ENCODE results near the gene CFAP92.
A peak's percentile ranks its signal among the peaks of the same experiment; 100 is the strongest.
"Not testable (repeated sequence)": the region's sequence is repeated elsewhere in the genome, so short reads cannot be mapped to it uniquely, and the experiment has no call there.

The CFAP92 gene

DNA sequence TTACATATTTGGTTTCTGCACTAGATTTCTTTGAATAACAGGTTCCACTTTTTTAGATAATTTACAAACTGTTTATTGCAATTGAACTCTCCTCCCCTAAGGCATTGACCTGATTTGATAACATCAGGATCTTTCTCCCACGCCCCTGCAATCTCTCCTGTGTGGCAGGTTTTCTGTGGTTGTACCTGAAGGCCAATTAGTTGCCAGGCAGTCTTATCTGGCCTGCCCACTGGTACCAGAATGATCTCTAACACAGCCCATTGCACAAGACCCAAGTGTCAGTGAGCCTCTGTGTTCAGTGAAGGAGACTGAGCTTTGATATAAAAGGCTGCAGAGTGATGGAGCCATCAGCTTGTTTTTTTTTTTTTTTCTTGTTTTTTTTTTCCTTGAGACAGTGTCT, 111.2 kb downstream of the CFAP92 start:
- Histone ChIP-seq H3K9ac (ENCODE audit: low read length) (no peak overlapping the region; the same call in 1 of the 2 replicates), H3K79me2 (ENCODE audit: insufficient read depth, low read length) (peaks cover 56% of the 10 kb centered on the region), H3K27me3 (ENCODE audit: insufficient read depth, low read length) (no peaks in the 10 kb centered on the region), H3K9me2 (ENCODE audit: low read depth, low read length) (no peaks in the 10 kb centered on the region), H4K20me1 (ENCODE audit: insufficient read depth, low read length) (peaks cover 3% of the 10 kb centered on the region; the same call in 1 of the 2 replicates), H3K4me2 (ENCODE audit: low read length) (no peak overlapping the region), H3K4me1 (ENCODE audit: insufficient read depth, low read length, severe bottlenecking) (peaks cover 39% of the 10 kb centered on the region), H3K9me3 (ENCODE audit: low read length) (no peaks in the 10 kb centered on the region), H2AFZ (ENCODE audit: low read length) (no peak overlapping the region), H3K4me3 (ENCODE audit: low read depth, low read length, poor library complexity, severe bottlenecking) (no peak overlapping the region), H3K27ac (ENCODE audit: low read depth, low read length, poor library complexity, severe bottlenecking) (no peak overlapping the region), H3K36me3 (ENCODE audit: insufficient read depth, low read length) (peaks cover 62% of the 10 kb centered on the region), H3F3A (ENCODE audit: insufficient read depth, low read length) (no peaks in the 10 kb centered on the region)
- TF ChIP-seq CTCF (IDR thresholded peaks at IDR 0.05; ENCODE audit: low read length) (no peak), EZH2 (IDR thresholded peaks at IDR 0.05; ENCODE audit: borderline replicate concordance, low read length) (no peak)

DNA sequence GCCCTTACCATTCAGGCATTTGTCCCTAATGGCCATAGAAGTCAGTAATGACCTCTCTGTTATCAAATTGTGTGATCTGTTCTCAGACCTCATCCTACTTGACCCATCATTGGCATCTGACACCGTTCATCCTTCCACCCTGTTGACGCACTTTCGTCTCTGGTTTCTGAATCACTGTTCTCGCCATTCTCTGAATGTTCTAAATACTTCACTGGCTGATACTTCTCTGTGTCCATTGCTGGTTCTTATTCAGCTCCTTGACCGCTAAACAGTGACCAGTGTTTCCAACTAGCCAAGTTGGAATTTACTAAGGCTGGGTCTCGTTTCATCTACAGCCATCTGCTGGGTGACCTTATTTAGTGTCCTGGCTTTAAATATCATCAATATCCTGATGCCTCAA, 112.3 kb downstream of the CFAP92 start:
- no peak overlapping the region for H3K4me3 ChIP-seq (ENCODE audit: low read depth, low read length, poor library complexity, severe bottlenecking)
- H3K79me2 ChIP-seq (ENCODE audit: insufficient read depth, low read length), result peaks cover 56% of the 10 kb centered on the region
- peaks cover 42% of the 10 kb centered on the region for H3K4me1 ChIP-seq (ENCODE audit: insufficient read depth, low read length, severe bottlenecking)
- TF ChIP-seq CTCF (IDR thresholded peaks at IDR 0.05; ENCODE audit: low read length) (no peak), EZH2 (IDR thresholded peaks at IDR 0.05; ENCODE audit: borderline replicate concordance, low read length) (no peak)
- no peak overlapping the region for H2AFZ ChIP-seq (ENCODE audit: low read length)
- H3K36me3 ChIP-seq (ENCODE audit: insufficient read depth, low read length), result peaks cover 56% of the 10 kb centered on the region
- H3K4me2 ChIP-seq (ENCODE audit: low read length), result 0 out of 2 replicates have a peak overlapping the region, but pooled peaks have one; percentile 92
- peak overlapping the region; percentile 3; the same call in 1 of the 2 replicates for H3K9ac ChIP-seq (ENCODE audit: low read length)
- no peak overlapping the region for H3K27ac ChIP-seq (ENCODE audit: low read depth, low read length, poor library complexity, severe bottlenecking)
- H3K9me3 ChIP-seq (ENCODE audit: low read length), result no peaks in the 10 kb centered on the region
- H3K9me2 ChIP-seq (ENCODE audit: low read depth, low read length), result no peaks in the 10 kb centered on the region
- H3F3A ChIP-seq (ENCODE audit: insufficient read depth, low read length), result no peaks in the 10 kb centered on the region
- no peaks in the 10 kb centered on the region for H3K27me3 ChIP-seq (ENCODE audit: insufficient read depth, low read length)
- peaks cover 3% of the 10 kb centered on the region; the same call in 1 of the 2 replicates for H4K20me1 ChIP-seq (ENCODE audit: insufficient read depth, low read length)

DNA sequence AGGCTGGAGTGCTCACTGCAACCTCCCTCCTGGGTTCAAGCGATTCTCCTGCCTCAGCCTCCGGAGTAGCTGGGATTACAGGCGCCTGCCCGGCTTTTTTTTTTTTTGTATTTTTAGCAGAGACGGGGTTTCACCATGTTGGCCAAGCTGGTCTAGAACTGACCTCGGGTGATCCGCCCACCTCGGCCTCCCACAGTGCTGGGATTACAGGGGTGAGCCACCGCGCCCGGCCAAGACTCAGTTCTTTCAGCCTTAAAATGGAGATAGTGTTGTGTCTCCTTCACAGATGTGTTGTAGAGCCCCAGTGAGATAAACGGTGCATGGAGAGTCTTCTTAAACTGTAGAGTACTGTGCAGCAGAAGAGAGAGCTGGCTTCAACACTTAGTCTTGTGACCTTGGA, 113.4 kb downstream of the CFAP92 start:
- Histone ChIP-seq H3K9ac (ENCODE audit: low read length) (peak overlapping the region; percentile 93), H3K4me1 (ENCODE audit: insufficient read depth, low read length, severe bottlenecking) (peaks cover 47% of the 10 kb centered on the region), H3K4me2 (ENCODE audit: low read length) (peak overlapping the region; percentile 92), H3K4me3 (ENCODE audit: low read depth, low read length, poor library complexity, severe bottlenecking) (peak overlapping the region; percentile 87), H3K36me3 (ENCODE audit: insufficient read depth, low read length) (peaks cover 55% of the 10 kb centered on the region), H3K79me2 (ENCODE audit: insufficient read depth, low read length) (peaks cover 56% of the 10 kb centered on the region)
- not testable (repeated sequence) for H3K27me3 ChIP-seq (ENCODE audit: insufficient read depth, low read length); H3F3A ChIP-seq (ENCODE audit: insufficient read depth, low read length); H2AFZ ChIP-seq (ENCODE audit: low read length); H3K27ac ChIP-seq (ENCODE audit: low read depth, low read length, poor library complexity, severe bottlenecking); H3K9me2 ChIP-seq (ENCODE audit: low read depth, low read length); H4K20me1 ChIP-seq (ENCODE audit: insufficient read depth, low read length); H3K9me3 ChIP-seq (ENCODE audit: low read length)

DNA sequence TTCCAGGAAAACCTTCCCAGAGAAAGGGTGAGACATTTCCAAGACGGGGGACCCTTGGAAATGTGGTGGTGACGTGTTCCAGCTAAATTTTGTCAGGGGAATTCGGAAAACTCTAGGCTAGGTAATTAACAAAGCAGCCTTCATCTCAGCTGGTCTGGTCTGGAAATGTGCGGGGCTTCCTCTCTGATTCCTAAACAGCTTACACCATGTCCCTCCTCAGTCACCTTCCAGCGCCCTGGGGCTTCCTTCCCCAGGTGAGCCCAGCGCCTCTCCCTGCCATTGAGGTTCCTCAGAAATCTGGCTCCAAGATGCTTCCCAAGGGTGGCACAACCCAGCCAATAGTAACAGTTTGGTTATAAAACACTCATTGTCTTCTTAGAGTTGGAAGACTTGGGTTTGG, 113.9 kb downstream of the CFAP92 start:
- H3F3A ChIP-seq (ENCODE audit: insufficient read depth, low read length), result no peaks in the 10 kb centered on the region
- H3K27ac ChIP-seq (ENCODE audit: low read depth, low read length, poor library complexity, severe bottlenecking), result peak overlapping the region; percentile 11
- peaks cover 51% of the 10 kb centered on the region for H3K36me3 ChIP-seq (ENCODE audit: insufficient read depth, low read length)
- TF ChIP-seq EZH2 (IDR thresholded peaks at IDR 0.05; ENCODE audit: borderline replicate concordance, low read length), result no peak
- TF ChIP-seq CTCF (IDR thresholded peaks at IDR 0.05; ENCODE audit: low read length), result no peak
- peak overlapping the region; percentile 87 for H3K4me3 ChIP-seq (ENCODE audit: low read depth, low read length, poor library complexity, severe bottlenecking)
- no peaks in the 10 kb centered on the region for H3K9me2 ChIP-seq (ENCODE audit: low read depth, low read length)
- no peaks in the 10 kb centered on the region for H3K9me3 ChIP-seq (ENCODE audit: low read length)
- no peak overlapping the region for H2AFZ ChIP-seq (ENCODE audit: low read length)
- H4K20me1 ChIP-seq (ENCODE audit: insufficient read depth, low read length), result peaks cover 3% of the 10 kb centered on the region; the same call in 1 of the 2 replicates
- H3K4me2 ChIP-seq (ENCODE audit: low read length), result peak overlapping the region; percentile 92
- H3K9ac ChIP-seq (ENCODE audit: low read length), result peak overlapping the region; percentile 93
- H3K4me1 ChIP-seq (ENCODE audit: insufficient read depth, low read length, severe bottlenecking), result peaks cover 47% of the 10 kb centered on the region
- no peaks in the 10 kb centered on the region for H3K27me3 ChIP-seq (ENCODE audit: insufficient read depth, low read length)
- peaks cover 56% of the 10 kb centered on the region for H3K79me2 ChIP-seq (ENCODE audit: insufficient read depth, low read length)

All from OCI-LY1 (cell line).